Placental epithelial cell (primary cell): ENCODE measurements around the gene CUL2. TPM values are rescaled to one million over a fixed set of nuclear protein-coding genes. Genes with fewer than 3 reads are reported as not detected.

ENCODE experiments used
- small RNA-seq: library from RNA; depleted of rRNA; stranded (forward); fragments of <200 nt; gene quantifications from one replicate; pipeline ENCODE3, GENCODE V24; 2012
- total RNA-seq: library from RNA; depleted of rRNA; stranded (reverse); fragments of >200 nt; gene quantifications from 2 replicates; pipeline ENCODE4 v1.2.3, GENCODE V29; 2012

The CUL2 gene
- 18.1 and 20.9 TPM in 2 replicates for total RNA-seq

DNA sequence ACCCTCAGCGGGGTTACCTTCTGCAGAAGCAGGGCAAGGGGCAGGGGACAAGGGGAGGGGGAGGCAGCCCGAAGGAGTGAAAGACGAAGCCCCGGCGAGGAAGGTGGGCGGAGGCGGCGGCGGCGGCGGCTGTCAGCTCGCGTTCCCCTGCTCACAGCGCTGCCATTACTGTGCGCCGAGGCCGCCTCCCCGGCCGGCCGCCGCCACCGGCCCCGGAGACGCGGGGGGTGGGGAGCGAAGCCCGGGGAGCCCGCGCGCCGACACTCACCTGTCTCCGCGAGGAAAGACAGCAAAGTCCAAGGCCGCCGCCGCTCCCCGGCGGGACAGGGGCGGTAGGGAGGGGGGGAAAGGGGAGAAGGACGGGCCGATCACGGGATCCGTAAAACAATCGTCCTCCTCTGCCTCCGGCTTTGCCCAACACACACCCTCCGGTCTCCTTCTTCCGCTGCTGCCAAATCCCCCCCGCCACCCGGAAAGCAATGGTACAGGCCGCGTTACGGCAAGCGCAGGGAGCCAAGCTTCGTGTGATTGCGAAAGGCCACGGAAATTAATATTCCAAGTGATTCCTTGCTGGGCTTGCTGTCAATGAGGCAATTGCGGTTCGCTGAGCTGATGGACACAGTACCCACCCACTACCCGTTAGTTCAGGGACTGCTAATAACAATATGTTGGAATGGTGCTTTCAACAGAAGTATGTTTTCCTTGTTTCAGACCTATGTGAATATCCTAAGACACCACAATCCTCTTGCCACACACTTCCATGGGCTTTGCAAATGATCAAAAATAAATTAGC, at the start of gene CUL2:
Gene CUL2, minus strand, starts transcription at position 180 of the 793 bp plus-strand sequence. CDS start 19,024 bp downstream, outside the sequence.

GRCh38 chr10:35126530-35127288, 36.6 kb upstream of the CUL2 start, which contains the start of gene CREM:
Gene CREM (plus strand): TSS chr10:35126846. CDS start chr10:35137836, 10,990 bp downstream.

Small RNA genes lying within 50 kb of the gene (small RNA-seq; reads per million reads assigned to genes)
- gene MIR3611 (0.35 reads per million, percentile 12 among the genes with 10 or more reads in this experiment), gene RNU7-77P (not detected)

Other genes starting within 250 kb of the CUL2 start
- gene CREM, start 36.5 kb upstream of the CUL2 start, total RNA-seq: 22.0 and 24.0 TPM in 2 replicates
- gene CCNY, start 246.2 kb upstream of the CUL2 start, total RNA-seq: 30.2 and 32.1 TPM in 2 replicates